HEK293 (cell line): ENCODE measurements around the gene TMEM213.

Experiments
- CTCF ChIA-PET: fragments of 350-600 bp; formaldehyde crosslinking; extraction: SDS; loops from one replicate; lab custom pipeline; 2021; ENCODE audit warnings: antibody characterized with exemption; lab: Yijun Ruan, JAX
- POLR2A ChIA-PET: fragments of 300-600 bp; formaldehyde crosslinking; extraction: SDS; loops from one replicate; lab custom pipeline; 2020; ENCODE audit warnings: antibody characterized with exemption, inconsistent platforms; lab: Yijun Ruan, JAX
- H3K27ac ChIP-seq: fragments of 200-500 bp; sonication (Bioruptor generic); 2 replicates; pipeline ENCODE4 v1.5.1; 2014; ENCODE audit warnings: low read depth, low read length, control low read depth, inconsistent platforms; ENCODE audit errors: extremely low read depth
- H3K36me3 ChIP-seq, 2 experiments: fragments of 200-500 bp in 1 of 2; sonication (Bioruptor generic) in 1 of 2; 1 replicate in 1 of 2; 2 replicates in 1 of 2; pipeline ENCODE4 v1.5.1; 2014 to 2017; ENCODE audit warnings: inconsistent platforms in 2 of 2, low read length in 2 of 2; ENCODE audit not compliant: control insufficient read depth in 2 of 2, insufficient read depth in 1 of 2
- H3K4me1 ChIP-seq: fragments of 200-500 bp; sonication (Bioruptor generic); 2 replicates; pipeline ENCODE4 v1.5.1; 2014; ENCODE audit warnings: mild to moderate bottlenecking, low read length, inconsistent platforms; ENCODE audit not compliant: control insufficient read depth, insufficient read depth
- H3K4me3 ChIP-seq: 2 replicates; pipeline ENCODE4 v1.5.1; 2011; ENCODE audit warnings: low read depth, mild to moderate bottlenecking, control low read depth, low read length, moderate library complexity
- H3K9me3 ChIP-seq: fragments of 200-500 bp; sonication (Bioruptor generic); 2 replicates; pipeline ENCODE4 v1.5.1; 2014; ENCODE audit warnings: low read depth, low read length, inconsistent platforms; ENCODE audit not compliant: control insufficient read depth, insufficient read depth
- BCL11B ChIP-seq: fragments of 450-650 bp; formaldehyde crosslinking; IDR thresholded peaks from 2 replicates; pipeline ENCODE4 v1.5.1; 2016; ENCODE audit warnings: low read depth, missing biosample characterization, missing genetic modification characterization
- GLI4 ChIP-seq: fragments of 450-650 bp; formaldehyde crosslinking; IDR thresholded peaks from 2 replicates; pipeline ENCODE4 v1.5.1; 2016; ENCODE audit warnings: missing biosample characterization, missing genetic modification characterization
- HOXC10 ChIP-seq: sonication (generic); formaldehyde crosslinking; IDR thresholded peaks from 2 replicates; pipeline ENCODE4 v1.8.1; 2023; ENCODE audit warnings: mild to moderate bottlenecking, missing genetic modification reagents
- MEIS1 ChIP-seq: sonication (generic); formaldehyde crosslinking; IDR thresholded peaks from 2 replicates; pipeline ENCODE4 v1.8.1; 2022; ENCODE audit warnings: missing genetic modification reagents, mild to moderate bottlenecking, borderline replicate concordance
- MZF1 ChIP-seq: fragments of 450-650 bp; formaldehyde crosslinking; IDR thresholded peaks from 2 replicates; pipeline ENCODE4 v1.5.1; 2017; ENCODE audit warnings: missing biosample characterization, missing genetic modification characterization, borderline replicate concordance
- OVOL3 ChIP-seq: fragments of 450-650 bp; formaldehyde crosslinking; IDR thresholded peaks from 2 replicates; pipeline ENCODE4 v1.5.1; 2016; ENCODE audit warnings: missing biosample characterization, missing genetic modification characterization
- PRDM6 ChIP-seq: fragments of 450-650 bp; formaldehyde crosslinking; IDR thresholded peaks from 2 replicates; pipeline ENCODE4 v1.5.1; 2017; ENCODE audit warnings: missing biosample characterization, missing genetic modification characterization
- SETDB1 ChIP-seq: IDR thresholded peaks from one replicate; pipeline ENCODE4 v1.6.1; 2017; ENCODE audit warnings: mild to moderate bottlenecking, low read length, moderate library complexity, mixed read lengths; ENCODE audit not compliant: insufficient read length
- SP2 ChIP-seq: fragments of 450-650 bp; formaldehyde crosslinking; IDR thresholded peaks from 2 replicates; pipeline ENCODE4 v1.5.1; 2016; ENCODE audit warnings: missing biosample characterization, missing genetic modification characterization
- ZBTB26 ChIP-seq: fragments of 450-650 bp; formaldehyde crosslinking; optimal IDR thresholded peaks from 2 replicates; pipeline ENCODE3; 2016; ENCODE audit warnings: missing biosample characterization, mild to moderate bottlenecking, missing genetic modification characterization
- ZNF121 ChIP-seq: fragments of 450-650 bp; formaldehyde crosslinking; IDR thresholded peaks from 2 replicates; pipeline ENCODE4 v1.5.1; 2016; ENCODE audit warnings: missing biosample characterization, missing genetic modification characterization
- ZNF221 ChIP-seq: fragments of 450-650 bp; formaldehyde crosslinking; IDR thresholded peaks from 2 replicates; pipeline ENCODE4 v1.5.1; 2017; ENCODE audit warnings: missing biosample characterization, missing genetic modification characterization, borderline replicate concordance
- ZNF26 ChIP-seq: fragments of 450-650 bp; formaldehyde crosslinking; IDR thresholded peaks from 2 replicates; pipeline ENCODE4 v1.5.1; 2016; ENCODE audit warnings: missing biosample characterization, missing genetic modification characterization
- ZNF280C ChIP-seq: fragments of 450-650 bp; formaldehyde crosslinking; IDR thresholded peaks from 2 replicates; pipeline ENCODE4 v1.5.1; 2016; ENCODE audit warnings: missing biosample characterization, missing genetic modification characterization
- ZNF292 ChIP-seq: fragments of 450-650 bp; formaldehyde crosslinking; IDR thresholded peaks from 2 replicates; pipeline ENCODE4 v1.5.1; 2016; ENCODE audit warnings: low read depth, missing biosample characterization, missing genetic modification characterization, borderline replicate concordance
- ZNF324 ChIP-seq: fragments of 450-650 bp; formaldehyde crosslinking; IDR thresholded peaks from 2 replicates; pipeline ENCODE4 v1.5.1; 2016; ENCODE audit warnings: missing biosample characterization, missing genetic modification characterization
- ZNF416 ChIP-seq: fragments of 450-650 bp; formaldehyde crosslinking; IDR thresholded peaks from 2 replicates; pipeline ENCODE4 v1.5.1; 2016; ENCODE audit warnings: missing biosample characterization, missing genetic modification characterization
- ZNF48 ChIP-seq: fragments of 450-650 bp; formaldehyde crosslinking; IDR thresholded peaks from 2 replicates; pipeline ENCODE4 v1.5.1; 2016; ENCODE audit warnings: missing biosample characterization, missing genetic modification characterization
- ZNF501 ChIP-seq: fragments of 450-650 bp; formaldehyde crosslinking; IDR thresholded peaks from 2 replicates; pipeline ENCODE4 v1.5.1; 2016; ENCODE audit warnings: missing biosample characterization, missing genetic modification characterization
- ZNF621 ChIP-seq: fragments of 450-650 bp; formaldehyde crosslinking; IDR thresholded peaks from 2 replicates; pipeline ENCODE4 v1.5.1; 2017; ENCODE audit warnings: missing biosample characterization, missing genetic modification characterization
- ZNF624 ChIP-seq: fragments of 450-650 bp; formaldehyde crosslinking; IDR thresholded peaks from 2 replicates; pipeline ENCODE4 v1.5.1; 2017; ENCODE audit warnings: missing biosample characterization, missing genetic modification characterization
- ZNF664 ChIP-seq: fragments of 450-650 bp; formaldehyde crosslinking; IDR thresholded peaks from 2 replicates; pipeline ENCODE4 v1.5.1; 2016; ENCODE audit warnings: missing biosample characterization, missing genetic modification characterization
- ZNF707 ChIP-seq: fragments of 450-650 bp; formaldehyde crosslinking; IDR thresholded peaks from 2 replicates; pipeline ENCODE4 v1.5.1; 2016; ENCODE audit warnings: missing biosample characterization, missing genetic modification characterization
- ZNF837 ChIP-seq: fragments of 450-650 bp; formaldehyde crosslinking; IDR thresholded peaks from 2 replicates; pipeline ENCODE4 v1.5.1; 2016; ENCODE audit warnings: missing biosample characterization, missing genetic modification characterization
- ZSCAN5A ChIP-seq: fragments of 450-650 bp; formaldehyde crosslinking; IDR thresholded peaks from 2 replicates; pipeline ENCODE4 v1.5.1; 2016; ENCODE audit warnings: missing biosample characterization, missing genetic modification characterization

TMEM213 gene

GRCh38 chr7:138749960-138750359 lies 47.8 kb upstream of the TMEM213 start (continued):
- TF ChIP-seq ZNF280C (tag by site-specific recombination): no peak
- no peak for TF ChIP-seq PRDM6 (tag by site-specific recombination)
- TF ChIP-seq ZNF624: no peak
- no peak for TF ChIP-seq MZF1 (tag by site-specific recombination)
- TF ChIP-seq ZNF621 (tag by site-specific recombination): no peak
- no peak for TF ChIP-seq ZNF837 (tag by site-specific recombination)
- TF ChIP-seq SETDB1: no peak
- no peak for TF ChIP-seq SP2 (tag by site-specific recombination)
- no peak for TF ChIP-seq GLI4
- no peak for TF ChIP-seq ZSCAN5A (tag by site-specific recombination)

- CTCF ChIA-PET: interaction anchor here (0.7 kb wide), 1 partner anchor 11 kb away, joined by 3 read pairs; no protein-coding TSS in a partner anchor
- Histone ChIP-seq H3K27ac (no peak overlapping the region), H3K36me3 (no peaks in the 10 kb centered on the region), H3K9me3 (no peaks in the 10 kb centered on the region), H3K4me1 (no peaks in the 10 kb centered on the region), H3K4me3 (no peak overlapping the region)
- POLR2A ChIA-PET: no interaction called here
- TF ChIP-seq MEIS1 (CRISPR knock-in tag) (no peak), GLI4 (no peak), ZNF501 (tag by site-specific recombination) (no peak), ZNF280C (tag by site-specific recombination) (no peak), OVOL3 (tag by site-specific recombination) (no peak), ZNF292 (tag by site-specific recombination) (no peak), ZNF48 (tag by site-specific recombination) (no peak), ZNF324 (no peak), ZBTB26 (no peak), HOXC10 (CRISPR knock-in tag) (no peak), ZNF664 (tag by site-specific recombination) (no peak), ZNF221 (tag by site-specific recombination) (no peak), ZNF707 (tag by site-specific recombination) (no peak), ZNF416 (no peak), BCL11B (tag by site-specific recombination) (no peak), ZNF26 (no peak), ZNF121 (no peak)
Measured at GRCh38 chr7:138750473-138750872, 47.3 kb upstream of the TMEM213 start.
